GM12865 (cell line): ENCODE measurements around the gene SEC14L2.

Experiments
- DNase-seq: peaks from one replicate; pipeline ENCODE4 v3.0.0; 2010; ENCODE audit warnings: low read depth
- H3K4me3 ChIP-seq: 2 replicates; pipeline ENCODE4 v1.5.1; 2011; ENCODE audit warnings: mild to moderate bottlenecking, low read depth, low read length, control low read depth
- TF ChIP-seq, protein P1 (sequence below): IDR thresholded peaks from 2 replicates; pipeline ENCODE4 v1.5.1; 2011; ENCODE audit warnings: low read length, control low read depth, low read depth, inconsistent platforms; ENCODE audit not compliant: insufficient read depth; ENCODE audit errors: missing control alignments

The SEC14L2 gene

DNA sequence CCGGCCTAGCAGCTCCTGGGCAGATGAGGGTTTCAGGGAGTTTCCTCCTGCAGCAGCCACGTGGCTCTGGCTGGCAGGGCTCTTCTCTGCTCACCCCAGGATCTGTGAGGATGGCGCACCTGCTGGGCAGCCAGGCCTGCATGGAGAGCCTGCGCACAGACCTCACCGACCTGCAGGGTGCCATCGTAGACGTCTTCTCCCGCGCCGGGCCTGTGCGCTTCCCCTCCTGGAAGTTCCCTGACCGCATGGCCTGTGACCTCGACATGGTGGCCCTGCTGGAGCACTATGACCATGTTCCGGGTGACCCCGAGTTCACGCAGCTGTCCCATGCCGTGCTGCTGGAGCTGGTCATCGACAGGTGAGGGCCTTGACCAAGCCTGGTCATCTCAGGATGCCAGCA, 30.9 kb upstream of the SEC14L2 start:
- no peak for DNase-seq
- TF ChIP-seq, protein P1, sequence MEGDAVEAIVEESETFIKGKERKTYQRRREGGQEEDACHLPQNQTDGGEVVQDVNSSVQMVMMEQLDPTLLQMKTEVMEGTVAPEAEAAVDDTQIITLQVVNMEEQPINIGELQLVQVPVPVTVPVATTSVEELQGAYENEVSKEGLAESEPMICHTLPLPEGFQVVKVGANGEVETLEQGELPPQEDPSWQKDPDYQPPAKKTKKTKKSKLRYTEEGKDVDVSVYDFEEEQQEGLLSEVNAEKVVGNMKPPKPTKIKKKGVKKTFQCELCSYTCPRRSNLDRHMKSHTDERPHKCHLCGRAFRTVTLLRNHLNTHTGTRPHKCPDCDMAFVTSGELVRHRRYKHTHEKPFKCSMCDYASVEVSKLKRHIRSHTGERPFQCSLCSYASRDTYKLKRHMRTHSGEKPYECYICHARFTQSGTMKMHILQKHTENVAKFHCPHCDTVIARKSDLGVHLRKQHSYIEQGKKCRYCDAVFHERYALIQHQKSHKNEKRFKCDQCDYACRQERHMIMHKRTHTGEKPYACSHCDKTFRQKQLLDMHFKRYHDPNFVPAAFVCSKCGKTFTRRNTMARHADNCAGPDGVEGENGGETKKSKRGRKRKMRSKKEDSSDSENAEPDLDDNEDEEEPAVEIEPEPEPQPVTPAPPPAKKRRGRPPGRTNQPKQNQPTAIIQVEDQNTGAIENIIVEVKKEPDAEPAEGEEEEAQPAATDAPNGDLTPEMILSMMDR = no peak
- no peak overlapping the region for H3K4me3 ChIP-seq

DNA sequence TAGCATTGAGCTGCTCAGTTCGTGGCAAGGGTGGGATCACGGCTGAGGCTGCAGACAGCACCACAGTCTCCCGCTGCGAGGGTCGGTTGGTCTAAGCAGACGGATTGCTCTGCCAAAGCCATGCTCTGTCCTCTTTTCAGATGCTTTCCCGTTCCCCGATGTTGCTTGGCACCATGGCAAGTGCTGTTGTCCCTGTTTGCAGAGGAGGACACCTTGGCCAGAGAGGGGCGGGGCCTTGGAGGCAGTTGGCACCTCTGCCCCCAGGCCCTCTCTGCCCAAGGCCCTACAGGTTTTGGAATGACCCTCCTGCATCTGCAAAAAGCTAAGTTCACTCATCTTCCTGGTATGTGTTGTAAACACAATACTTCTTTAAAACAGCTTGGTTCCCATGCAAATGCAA, 28.4 kb upstream of the SEC14L2 start:
- H3K4me3 ChIP-seq = no peak overlapping the region
- TF ChIP-seq, protein P1 = no peak
- DNase-seq = no peak

DNA sequence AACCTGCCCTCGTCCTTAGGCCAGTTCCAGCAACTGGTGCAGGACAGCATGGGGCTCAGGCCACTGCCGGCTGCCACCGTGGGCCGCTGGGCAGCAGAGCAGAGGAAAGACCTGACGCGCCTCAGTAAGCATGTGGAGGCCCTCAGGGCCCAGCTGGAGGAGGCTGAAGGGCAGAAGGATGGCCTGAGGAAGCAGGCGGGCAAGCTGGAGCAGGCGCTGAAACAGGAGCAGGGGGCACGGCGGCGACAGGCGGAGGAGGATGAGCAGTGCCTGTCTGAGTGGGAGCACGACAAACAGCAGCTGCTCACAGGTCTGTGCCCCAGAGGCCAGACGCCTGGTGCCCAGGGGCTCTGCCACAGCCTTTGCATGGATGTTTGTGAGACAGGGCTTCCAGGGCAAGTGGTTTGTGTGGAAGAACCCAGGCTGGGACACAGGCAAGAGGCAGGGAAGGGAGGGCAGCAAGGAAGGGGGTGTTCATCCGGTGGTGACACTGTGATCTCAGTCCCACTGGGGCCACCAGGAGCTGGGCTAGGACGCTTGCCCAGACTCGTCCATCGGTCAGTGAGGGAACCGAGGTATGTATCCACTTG, 26.1 kb upstream of the SEC14L2 start:
- TF ChIP-seq, protein P1 = no peak
- no peak for DNase-seq
- no peak overlapping the region for H3K4me3 ChIP-seq

DNA sequence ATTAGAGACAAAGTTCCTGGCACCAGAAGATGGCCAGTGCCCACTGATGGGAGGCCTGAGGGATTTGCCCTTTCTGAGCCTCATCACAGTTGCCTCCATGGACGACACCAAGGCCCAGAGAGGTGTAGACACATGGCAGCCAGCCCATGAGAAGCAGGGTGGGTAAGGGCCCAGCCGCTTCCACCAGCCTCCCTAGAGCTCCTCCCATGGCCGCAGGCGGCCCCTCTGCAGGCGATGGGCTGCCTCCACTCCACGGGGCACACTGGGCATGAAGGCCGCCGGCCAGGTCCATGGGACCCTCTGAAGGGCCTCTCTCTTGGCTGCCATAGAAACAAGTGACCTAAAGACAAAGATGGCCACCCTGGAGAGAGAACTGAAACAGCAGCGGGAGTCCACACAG, 25.5 kb upstream of the SEC14L2 start:
- no peak overlapping the region for H3K4me3 ChIP-seq
- DNase-seq = no peak
- TF ChIP-seq, protein P1 = no peak

DNA sequence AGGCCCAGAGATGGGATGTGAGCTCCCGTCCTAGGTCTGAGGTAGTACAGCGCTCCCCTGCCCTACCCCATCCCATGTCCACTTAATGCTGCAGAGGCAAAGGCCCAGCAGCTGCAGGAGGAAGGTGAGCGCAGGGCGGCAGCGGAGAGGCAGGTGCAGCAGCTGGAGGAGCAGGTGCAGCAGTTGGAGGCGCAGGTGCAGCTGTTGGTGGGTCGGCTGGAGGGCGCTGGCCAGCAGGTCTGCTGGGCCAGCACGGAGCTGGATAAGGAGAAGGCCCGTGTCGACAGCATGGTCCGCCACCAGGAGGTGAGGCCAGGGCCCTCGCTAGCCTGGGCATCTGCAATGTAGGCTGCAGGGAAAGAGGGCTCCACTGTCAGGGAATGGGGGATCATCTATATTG, 24.8 kb upstream of the SEC14L2 start:
- no peak for DNase-seq
- H3K4me3 ChIP-seq = no peak overlapping the region
- TF ChIP-seq, protein P1 = no peak

DNA sequence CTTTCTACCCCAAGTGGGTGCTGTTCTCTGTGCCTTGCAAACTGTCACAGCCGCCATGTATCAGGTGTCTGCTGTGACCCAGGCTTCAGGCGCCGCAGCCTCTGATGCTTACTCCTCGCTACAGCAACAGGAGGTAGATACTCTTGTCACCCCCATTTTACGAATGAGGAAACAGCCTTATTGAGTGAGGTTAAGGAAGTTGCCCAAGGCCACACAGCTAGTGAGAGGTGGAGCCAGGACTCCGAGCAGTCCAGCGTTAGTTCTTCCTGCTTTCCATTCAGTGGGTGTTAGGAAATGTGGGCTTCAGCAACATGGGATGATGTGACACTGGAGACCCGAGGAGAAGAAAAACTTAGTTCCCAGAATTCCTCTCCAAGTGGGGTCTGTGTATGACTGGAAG, 23.9 kb upstream of the SEC14L2 start:
- DNase-seq = no peak
- no peak overlapping the region for H3K4me3 ChIP-seq
- TF ChIP-seq, protein P1 = no peak
